GM12801 (cell line): Measurements from ENCODE around the gene MIA2.

Experiments
- TF ChIP-seq, protein P1 (sequence below): IDR thresholded peaks from one replicate; pipeline ENCODE4 v1.5.1; 2011; ENCODE audit warnings: control low read depth; ENCODE audit not compliant: insufficient read length; ENCODE audit errors: extremely low read depth

The MIA2 gene

DNA sequence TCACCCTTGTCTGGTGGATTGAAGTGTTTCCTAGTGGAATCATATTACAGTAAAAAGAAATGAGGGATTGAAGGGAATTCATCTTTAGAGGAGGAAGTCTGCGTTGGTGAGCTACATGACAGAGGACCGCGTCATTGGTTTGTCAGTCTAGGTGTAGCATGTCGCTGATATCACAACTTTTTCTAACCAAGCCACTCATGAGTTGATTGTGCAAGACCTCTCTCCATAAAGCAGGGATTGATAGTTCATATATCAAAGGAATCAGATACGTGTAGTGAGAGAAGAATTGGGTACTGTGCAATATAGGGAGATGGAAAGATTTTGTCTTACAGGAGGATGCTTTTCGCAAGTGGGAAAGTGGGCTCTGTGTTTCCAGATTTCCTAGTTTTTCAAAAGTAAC lies 201.5 kb downstream of the MIA2 start:
- TF ChIP-seq, protein P1, sequence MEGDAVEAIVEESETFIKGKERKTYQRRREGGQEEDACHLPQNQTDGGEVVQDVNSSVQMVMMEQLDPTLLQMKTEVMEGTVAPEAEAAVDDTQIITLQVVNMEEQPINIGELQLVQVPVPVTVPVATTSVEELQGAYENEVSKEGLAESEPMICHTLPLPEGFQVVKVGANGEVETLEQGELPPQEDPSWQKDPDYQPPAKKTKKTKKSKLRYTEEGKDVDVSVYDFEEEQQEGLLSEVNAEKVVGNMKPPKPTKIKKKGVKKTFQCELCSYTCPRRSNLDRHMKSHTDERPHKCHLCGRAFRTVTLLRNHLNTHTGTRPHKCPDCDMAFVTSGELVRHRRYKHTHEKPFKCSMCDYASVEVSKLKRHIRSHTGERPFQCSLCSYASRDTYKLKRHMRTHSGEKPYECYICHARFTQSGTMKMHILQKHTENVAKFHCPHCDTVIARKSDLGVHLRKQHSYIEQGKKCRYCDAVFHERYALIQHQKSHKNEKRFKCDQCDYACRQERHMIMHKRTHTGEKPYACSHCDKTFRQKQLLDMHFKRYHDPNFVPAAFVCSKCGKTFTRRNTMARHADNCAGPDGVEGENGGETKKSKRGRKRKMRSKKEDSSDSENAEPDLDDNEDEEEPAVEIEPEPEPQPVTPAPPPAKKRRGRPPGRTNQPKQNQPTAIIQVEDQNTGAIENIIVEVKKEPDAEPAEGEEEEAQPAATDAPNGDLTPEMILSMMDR: no peak
